NCI-H1436 treated with DMSO at 0.1 percent for 48 hours (cell line): Measurements from ENCODE around the gene DNAJB13.

Experiments used
- DNase-seq: peaks from one replicate; lab custom pipeline; 2025; lab: John Stamatoyannopoulos, UW

The DNAJB13 gene

GRCh38 chr11:74000307-74001133, 49.7 kb downstream of the DNAJB13 start:
- no peak for DNase-seq

GRCh38 chr11:74001822-74002286, 51.0 kb downstream of the DNAJB13 start:
- no peak for DNase-seq

- no peak for DNase-seq
These were observed 52.0 kb downstream of the DNAJB13 start for GRCh38 chr11:74002832-74003231.

- DNase-seq, result no peak
These were observed 53.3 kb downstream of the DNAJB13 start for GRCh38 chr11:74004046-74004695.

- no peak for DNase-seq
These were observed 54.2 kb downstream of the DNAJB13 start for GRCh38 chr11:74004759-74005615.

- DNase-seq, result no peak
These were observed 55.1 kb downstream of the DNAJB13 start for GRCh38 chr11:74005721-74006517.

GRCh38 chr11:74006743-74007304, 56.0 kb downstream of the DNAJB13 start:
- no peak for DNase-seq

- no peak for DNase-seq
These were observed 57.0 kb downstream of the DNAJB13 start for GRCh38 chr11:74007691-74008372.

GRCh38 chr11:74008373-74009229, 57.8 kb downstream of the DNAJB13 start, which contains the start of gene UCP3:
TSS of gene UCP3 (minus strand) at chr11:74009085. CDS start at chr11:74007042, 2,043 bp downstream.
- DNase-seq, result no peak

GRCh38 chr11:74009230-74009547, 58.4 kb downstream of the DNAJB13 start:
- DNase-seq, result no peak

- DNase-seq, result no peak
These were observed 59.0 kb downstream of the DNAJB13 start for GRCh38 chr11:74009675-74010305.

- no peak for DNase-seq
These were observed 59.8 kb downstream of the DNAJB13 start for GRCh38 chr11:74010306-74011300.

GRCh38 chr11:74011360-74012073, 60.7 kb downstream of the DNAJB13 start:
- DNase-seq, result no peak

GRCh38 chr11:74012074-74012809, 61.4 kb downstream of the DNAJB13 start:
- DNase-seq, result no peak

- DNase-seq, result no peak
These were observed 62.3 kb downstream of the DNAJB13 start for GRCh38 chr11:74013141-74013540.

- no peak for DNase-seq
These were observed 64.1 kb downstream of the DNAJB13 start for GRCh38 chr11:74014880-74015279.
